H1 (cell line): ENCODE results near the gene CLEC4F. TPM values are rescaled to one million over a fixed set of nuclear protein-coding genes. Genes with fewer than 3 reads are reported as not detected.

Source experiments
- CTCF ChIA-PET: fragments of 300-600 bp; sonication (Branson Sonifier 250); formaldehyde crosslinking; loops from one replicate; lab custom pipeline; 2021; ENCODE audit not compliant: partially characterized antibody; lab: Charles Lee
- POLR2A ChIA-PET: fragments of 300-600 bp; sonication (Branson Sonifier 250); formaldehyde crosslinking; loops from one replicate; lab custom pipeline; 2021; ENCODE audit warnings: inconsistent platforms; ENCODE audit not compliant: partially characterized antibody; lab: Charles Lee
- DNase-seq, 2 experiments: peaks; one replicate each; pipeline versions ENCODE4 v3.0.0 to v3.0.0-alpha.2; 2010 to 2022; ENCODE audit warnings: low spot score in 2 of 2, low read depth in 1 of 2, mixed read lengths in 1 of 2
- FAIRE-seq: peaks from 2 replicates; lab custom pipeline; 2011; peaks lifted over from hg19 to GRCh38; lab: Jason Lieb, UNC
- H2AFZ ChIP-seq: 2 replicates; pipeline ENCODE4 v1.8.1; 2012; ENCODE audit warnings: low read length, inconsistent platforms
- H2AK5ac ChIP-seq: 2 replicates; pipeline ENCODE4 v1.6.1; 2013; ENCODE audit warnings: low read depth, low read length
- H2BK120ac ChIP-seq: replicated peaks from 2 replicates; pipeline ENCODE3; 2013; ENCODE audit warnings: low read depth, low read length, inconsistent platforms
- H2BK12ac ChIP-seq: 2 replicates; pipeline ENCODE4 v1.6.1; 2013; ENCODE audit warnings: low read depth, low read length
- H2BK15ac ChIP-seq: 2 replicates; pipeline ENCODE4 v1.6.1; 2013; ENCODE audit warnings: low read length
- H2BK20ac ChIP-seq: 2 replicates; pipeline ENCODE4 v1.6.1; 2013; ENCODE audit warnings: low read length
- H2BK5ac ChIP-seq: 2 replicates; pipeline ENCODE4 v1.6.1; 2013; ENCODE audit warnings: low read depth, low read length
- H3K14ac ChIP-seq: 2 replicates; pipeline ENCODE4 v1.6.1; 2013; ENCODE audit warnings: inconsistent platforms; ENCODE audit not compliant: insufficient read length
- H3K18ac ChIP-seq: 2 replicates; pipeline ENCODE4 v1.6.1; 2013; ENCODE audit warnings: low read length; ENCODE audit errors: extremely low read depth
- H3K23ac ChIP-seq: 2 replicates; pipeline ENCODE4 v1.6.1; 2013; ENCODE audit warnings: inconsistent platforms; ENCODE audit not compliant: insufficient read length
- H3K23me2 ChIP-seq: 2 replicates; pipeline ENCODE4 v1.6.1; 2013; ENCODE audit warnings: low read depth, low read length
- H3K27ac ChIP-seq: 2 replicates; pipeline ENCODE4 v1.6.1; 2011; ENCODE audit warnings: low read depth, low read length, inconsistent platforms
- H3K27me3 ChIP-seq, 4 experiments: replicated peaks in 1 of 4; 1 replicate in 1 of 4; 2 replicates in 3 of 4; pipeline versions ENCODE4 v1.6.1 to v1.8.1; 2011 to 2013; ENCODE audit warnings: low read length in 3 of 4, mild to moderate bottlenecking in 3 of 4, inconsistent platforms in 2 of 4, mixed read lengths in 2 of 4, moderate library complexity in 1 of 4; ENCODE audit not compliant: control insufficient read depth in 3 of 4, insufficient read depth in 3 of 4; ENCODE audit errors: extremely low read depth in 1 of 4
- H3K36me3 ChIP-seq, 4 experiments: 2 replicates each; pipeline versions ENCODE4 v1.6.1 to v1.8.1; 2011 to 2013; ENCODE audit warnings: mild to moderate bottlenecking in 4 of 4, low read length in 3 of 4, moderate library complexity in 2 of 4, control low read depth in 1 of 4, inconsistent platforms in 1 of 4; ENCODE audit not compliant: insufficient read depth in 4 of 4, control insufficient read depth in 2 of 4
- H3K4ac ChIP-seq: replicated peaks from 2 replicates; pipeline ENCODE3; 2013; ENCODE audit warnings: low read length, low read depth, mixed read lengths, inconsistent platforms; ENCODE audit not compliant: insufficient read length
- H3K4me1 ChIP-seq, 4 experiments: replicated peaks in 1 of 4; 1 replicate in 1 of 4; 2 replicates in 3 of 4; pipeline versions ENCODE4 v1.6.1 to v1.8.1; 2011 to 2013; ENCODE audit warnings: low read length in 3 of 4, inconsistent platforms in 2 of 4, mixed read lengths in 1 of 4; ENCODE audit not compliant: insufficient read depth in 4 of 4, control insufficient read depth in 3 of 4
- H3K4me2 ChIP-seq, 2 experiments: 2 replicates each; pipeline versions ENCODE4 v1.6.1 to v1.8.1; 2011 to 2013; ENCODE audit warnings: low read depth in 2 of 2, low read length in 2 of 2, control low read depth in 1 of 2, inconsistent platforms in 1 of 2, mild to moderate bottlenecking in 1 of 2; ENCODE audit not compliant: insufficient read depth in 1 of 2
- H3K4me3 ChIP-seq, 4 experiments: fragments of 200-600, 300-600 bp in 1 of 4; sonication (generic), shearing (Covaris generic), sonication (Bioruptor Twin) in 1 of 4; 2 replicates each; pipeline versions ENCODE4 v1.5.1 to v1.8.1; 2011 to 2016; ENCODE audit warnings: low read length in 4 of 4, low read depth in 3 of 4, control low read depth in 2 of 4, inconsistent platforms in 2 of 4, mild to moderate bottlenecking in 2 of 4, mixed read lengths in 1 of 4, moderate library complexity in 1 of 4; ENCODE audit not compliant: insufficient read depth in 2 of 4; ENCODE audit errors: extremely low read depth in 1 of 4
- H3K56ac ChIP-seq: replicated peaks from 2 replicates; pipeline ENCODE3; 2013; ENCODE audit warnings: low read depth, mild to moderate bottlenecking, mixed read lengths, low read length, inconsistent platforms; ENCODE audit not compliant: insufficient read length
- H3K79me1 ChIP-seq: 2 replicates; pipeline ENCODE4 v1.6.1; 2013; ENCODE audit warnings: low read depth, low read length, control low read depth
- H3K79me2 ChIP-seq, 2 experiments: 2 replicates each; pipeline versions ENCODE4 v1.6.1 to v1.8.1; 2012 to 2013; ENCODE audit warnings: low read length in 2 of 2, mild to moderate bottlenecking in 2 of 2, inconsistent platforms in 1 of 2; ENCODE audit not compliant: insufficient read depth in 2 of 2, control insufficient read depth in 1 of 2
- H3K9ac ChIP-seq, 4 experiments: replicated peaks in 1 of 4; 1 replicate in 1 of 4; 2 replicates in 3 of 4; pipeline versions ENCODE4 v1.6.1 to v1.8.1; 2011 to 2013; ENCODE audit warnings: low read depth in 3 of 4, low read length in 3 of 4, control low read depth in 2 of 4, mild to moderate bottlenecking in 2 of 4, moderate library complexity in 2 of 4, inconsistent platforms in 1 of 4; ENCODE audit errors: extremely low read depth in 1 of 4
- H3K9me3 ChIP-seq, 2 experiments: 2 replicates each; pipeline versions ENCODE4 v1.6.1 to v1.8.1; 2012 to 2013; ENCODE audit warnings: mild to moderate bottlenecking in 2 of 2, moderate library complexity in 2 of 2, control low read depth in 1 of 2, inconsistent platforms in 1 of 2, low read depth in 1 of 2, low read length in 1 of 2, mixed read lengths in 1 of 2; ENCODE audit not compliant: insufficient read depth in 2 of 2
- H4K20me1 ChIP-seq, 2 experiments: replicated peaks in 1 of 2; 2 replicates each; pipeline versions ENCODE3 to v1.8.1; 2011 to 2013; ENCODE audit warnings: inconsistent platforms in 2 of 2, low read length in 2 of 2, mild to moderate bottlenecking in 1 of 2; ENCODE audit not compliant: insufficient read depth in 2 of 2, control insufficient read depth in 1 of 2
- H4K5ac ChIP-seq: 2 replicates; pipeline ENCODE4 v1.6.1; 2013; ENCODE audit warnings: low read length, low read depth, mixed read lengths, inconsistent platforms; ENCODE audit not compliant: insufficient read length
- H4K8ac ChIP-seq: 2 replicates; pipeline ENCODE4 v1.8.0; 2013; ENCODE audit warnings: mild to moderate bottlenecking, moderate library complexity, low read length, inconsistent platforms; ENCODE audit not compliant: insufficient read depth; ENCODE audit errors: extremely low read depth
- H4K91ac ChIP-seq: replicated peaks from 2 replicates; pipeline ENCODE3; 2013; ENCODE audit warnings: low read length, mixed read lengths, inconsistent platforms; ENCODE audit not compliant: insufficient read length
- CBX5 ChIP-seq: fragments of 300-800, 300-1000 bp; sonication (generic); IDR thresholded peaks from 2 replicates; pipeline ENCODE4 v1.7.1; 2016; ENCODE audit warnings: antibody characterized with exemption, low read length, low read depth
- EGR1 ChIP-seq: IDR thresholded peaks from 2 replicates; pipeline ENCODE4 v1.6.1; 2011; ENCODE audit warnings: low read depth, low read length, borderline replicate concordance
- HDAC2 ChIP-seq, 2 experiments: fragments of 300-600 bp in 1 of 2; sonication (generic) in 1 of 2; IDR thresholded peaks; 2 replicates each; pipeline ENCODE4 v1.6.1; 2011 to 2012; ENCODE audit warnings: low read depth in 2 of 2, low read length in 2 of 2, mild to moderate bottlenecking in 2 of 2, moderate library complexity in 2 of 2, borderline replicate concordance in 1 of 2, inconsistent platforms in 1 of 2
- MAFK ChIP-seq: IDR thresholded peaks from 2 replicates; pipeline ENCODE4 v1.6.1; 2012; ENCODE audit warnings: low read depth, mild to moderate bottlenecking, improper control_type of control experiment, low read length
- NANOG ChIP-seq: IDR thresholded peaks from 2 replicates; pipeline ENCODE4 v1.6.1; 2011; ENCODE audit warnings: low read length, low read depth, mild to moderate bottlenecking, inconsistent platforms; ENCODE audit not compliant: insufficient read depth, poor library complexity, severe bottlenecking
- RFX5 ChIP-seq: IDR thresholded peaks from 2 replicates; pipeline ENCODE4 v1.6.1; 2011; ENCODE audit warnings: low read depth, low read length, improper control_type of control experiment, borderline replicate concordance
- RXRA ChIP-seq: IDR thresholded peaks from 2 replicates; pipeline ENCODE4 v1.6.1; 2011; ENCODE audit warnings: low read depth, mild to moderate bottlenecking, low read length, moderate library complexity; ENCODE audit not compliant: insufficient read depth
- SIN3A ChIP-seq, 2 experiments: IDR thresholded peaks in 1 of 2; conservative IDR thresholded peaks in 1 of 2; 2 replicates each; pipeline ENCODE4 v1.6.1; 2011 to 2012; ENCODE audit warnings: low read length in 2 of 2, improper control_type of control experiment in 1 of 2, low read depth in 1 of 2, mild to moderate bottlenecking in 1 of 2
- SP1 ChIP-seq: IDR thresholded peaks from 2 replicates; pipeline ENCODE4 v1.6.1; 2011; ENCODE audit warnings: low read depth, low read length
- SP2 ChIP-seq: IDR thresholded peaks from 2 replicates; pipeline ENCODE4 v1.6.1; 2012; ENCODE audit warnings: mild to moderate bottlenecking, low read length, inconsistent platforms
- SP4 ChIP-seq: IDR thresholded peaks from 2 replicates; pipeline ENCODE4 v1.6.1; 2012; ENCODE audit warnings: low read length, inconsistent platforms
- TAF7 ChIP-seq: optimal IDR thresholded peaks from 2 replicates; pipeline ENCODE3; 2011; ENCODE audit warnings: low read depth, mild to moderate bottlenecking, inconsistent platforms, low read length, moderate library complexity, borderline replicate concordance
- WGBS, 2 experiments: shearing (Covaris generic) in 1 of 2; methylation state at CpG; one replicate each; pipeline versions ENCODE4 v1.1.6 to v1.1.7; 2013 to 2015; ENCODE audit warnings: low lambda C conversion rate in 2 of 2, mixed read lengths in 2 of 2, inconsistent platforms in 1 of 2, low coverage in 1 of 2, missing lambda C conversion rate in 1 of 2; ENCODE audit not compliant: insufficient replicate concordance in 2 of 2, insufficient coverage in 1 of 2, insufficient read length in 1 of 2; ENCODE audit errors: extremely low coverage in 1 of 2, missing lambda C conversion rate in 1 of 2; 5-methylcytosine and 5-hydroxymethylcytosine counted together
- polyA plus RNA-seq, 7 experiments: library from polyadenylated mRNA; depleted of rRNA in 3 of 7; stranded (reverse) in 5 of 7; unstranded in 2 of 7; fragments of >200 nt in 5 of 7; fragments of 200-250 nt in 2 of 7; gene quantifications; 1 replicate in 5 of 7; 2 replicates in 1 of 7; 4 replicates in 1 of 7; pipeline versions ENCODE4 v1.2.1 to v1.2.3, GENCODE V29; 2011 to 2013; ENCODE audit warnings: missing spikeins in 2 of 7, mixed read lengths in 2 of 7
- total RNA-seq: library from RNA; stranded (reverse); fragmentation: NEBNext Ultra II Directional; extraction: Animal tissue kit (Norgen Biotek cat#: 25700); gene quantifications from 2 replicates; pipeline ENCODE4 v1.2.1, GENCODE V29; 2021

CLEC4F gene
- total and polyA plus RNA-seq, 2 of the 8 experiments (the other 6 are each of a cell fraction or from before 2014, with no cell fraction given): not detected

- Histone ChIP-seq H3K27ac (no peak overlapping the region), H3K23ac (no peak overlapping the region), H3K36me3 (no peaks in the 10 kb centered on the region), H3K9ac (no peak overlapping the region), H4K5ac (no peak overlapping the region), H3K4ac (no peak overlapping the region), H3K14ac (no peak overlapping the region), H3K23me2 (no peaks in the 10 kb centered on the region), H3K56ac (no peak overlapping the region), H4K91ac (no peak overlapping the region), H3K4me1 (peaks cover 0 to 5% (median 2%) of the 10 kb centered on the region in 4 experiments; a peak in 4 of 7 replicates), H3K4me2 (no peak overlapping the region), H3K4me3 (no peak overlapping the region), H2AFZ (no peak overlapping the region), H2BK12ac (no peak overlapping the region), H2BK20ac (no peak overlapping the region), H4K8ac (no peak overlapping the region), H2BK120ac (no peak overlapping the region), H3K79me2 (no peaks in the 10 kb centered on the region), H2BK15ac (no peak overlapping the region), H3K9me3 (no peaks in the 10 kb centered on the region), H3K18ac (no peak overlapping the region), H4K20me1 (no peaks in the 10 kb centered on the region), H3K27me3 (peaks cover 0 to 2% (median under 1%) of the 10 kb centered on the region in 4 experiments; a peak in 2 of 7 replicates), H3K79me1 (no peaks in the 10 kb centered on the region), H2BK5ac (no peak overlapping the region), H2AK5ac (no peak overlapping the region)
- no peak for DNase-seq
- ChIA-PET CTCF (interaction anchor here (1.1 to 1.2 kb wide), 2 partner anchors 43 to 125 kb away, joined by 3 read pairs; no protein-coding TSS in a partner anchor), POLR2A (no interaction called here)
- FAIRE-seq: no peak
- WGBS, 2 experiments: 86% methylated on average over 2 of the region's 2 CpGs; no CpG with 5 or more reads in 1 of the 2 experiments
- TF ChIP-seq EGR1: no peak
- TF ChIP-seq TAF7: no peak
- no peak for TF ChIP-seq MAFK
- no peak for TF ChIP-seq NANOG
- TF ChIP-seq SP2: no peak
- no peak for TF ChIP-seq SP1
- TF ChIP-seq HDAC2 (IDR thresholded peaks at IDR 0.05; ENCODE audit: borderline replicate concordance in 1 of 2, low read depth in 2 of 2, low read length in 2 of 2): no peak
- TF ChIP-seq RFX5: no peak
- no peak for TF ChIP-seq RXRA
- no peak for TF ChIP-seq SIN3A (conservative IDR thresholded peaks at IDR 0.05 in 1 of 2, IDR thresholded peaks at IDR 0.05 in 1 of 2; ENCODE audit: low read depth in 1 of 2, low read length in 2 of 2)
- TF ChIP-seq CBX5: no peak
- no peak for TF ChIP-seq SP4
Measured at GRCh38 chr2:70832386-70832785, 12.0 kb upstream of the CLEC4F start.
